Measurements from ENCODE around the gene PICALM. TPM values are rescaled to one million over a fixed set of nuclear protein-coding genes. Genes with fewer than 3 reads are reported as not detected.

Gene PICALM
- total and polyA plus RNA-seq, 2 donors (not counting 3 experiments of a cell fraction or from before 2014, with no cell fraction given), result 181 to 202 TPM

- dilution Hi-C loops (cut with MboI; ENCODE audit: extremely low pct_ligation_motif_present, low sequenced_read_pairs) (no loop called here), intact Hi-C loops (cut with micrococcal nuclease) (no loop called here)
- Histone ChIP-seq H3K4me2 (ENCODE audit: insufficient read depth, low read length) (no peak overlapping the region), H3K9me1 (replicated peaks; ENCODE audit: control insufficient read depth, extremely low read depth, insufficient read depth, low read length) (no peaks in the 10 kb centered on the region), H3K27me3 (ENCODE audit: control insufficient read depth in 2 of 2, insufficient read depth in 2 of 2, low read length in 2 of 2) (no peaks in the 10 kb centered on the region), H3K36me3 (ENCODE audit: control insufficient read depth in 2 of 2, extremely low read depth in 1 of 2, insufficient read depth in 2 of 2, low read length in 2 of 2) (no peaks in the 10 kb centered on the region), H3K9ac (replicated peaks; ENCODE audit: extremely low read depth, insufficient read depth, low read length) (no peak overlapping the region), H3K4me3 (replicated peaks in 1 of 3; ENCODE audit: insufficient read depth in 1 of 3, low read depth in 1 of 3, low read length in 3 of 3) (no peak overlapping the region), H4K20me1 (replicated peaks; ENCODE audit: control insufficient read depth, extremely low read depth, insufficient read depth, low read length) (no peaks in the 10 kb centered on the region), H3K4me1 (ENCODE audit: control insufficient read depth, extremely low read depth, insufficient read depth, low read length) (peaks cover 13% of the 10 kb centered on the region), H3K27ac (ENCODE audit: insufficient read depth, low read depth, low read length) (no peak overlapping the region), H3K79me2 (ENCODE audit: control insufficient read depth, insufficient read depth, low read length) (peaks cover 17% of the 10 kb centered on the region), H3K9me3 (replicated peaks; ENCODE audit: control insufficient read depth, insufficient read depth, low read length) (no peaks in the 10 kb centered on the region), H2AFZ (ENCODE audit: low read depth, low read length) (no peak overlapping the region)
- TF ChIP-seq POLR2A (IDR thresholded peaks at IDR 0.05; ENCODE audit: low read depth, low read length), result no peak
- TF ChIP-seq CTCF (IDR thresholded peaks at IDR 0.05; ENCODE audit: extremely low read depth in 1 of 2, insufficient read depth in 1 of 2, low read depth in 1 of 2, low read length in 2 of 2), result no peak
- TF ChIP-seq JUN (IDR thresholded peaks at IDR 0.05; ENCODE audit: borderline replicate concordance, insufficient read depth, insufficient read length, low read depth), result no peak
- no peak for TF ChIP-seq POLR2AphosphoS5 (IDR thresholded peaks at IDR 0.05; ENCODE audit: insufficient read depth, low read depth, low read length)
- no peak for TF ChIP-seq MAX (IDR thresholded peaks at IDR 0.05; ENCODE audit: insufficient read depth, insufficient read length)
- TF ChIP-seq FOS (IDR thresholded peaks at IDR 0.05; ENCODE audit: borderline replicate concordance, insufficient read depth, low read length), result no peak
- TF ChIP-seq EZH2 (IDR thresholded peaks at IDR 0.05; ENCODE audit: borderline replicate concordance, low read depth, low read length, severe bottlenecking), result no peak
- TF ChIP-seq GATA2 (IDR thresholded peaks at IDR 0.05; ENCODE audit: insufficient read depth, insufficient read length, low read depth, low read length), result no peak
- TF ChIP-seq MYC (IDR thresholded peaks at IDR 0.05; ENCODE audit: low read depth, low read length), result no peak
- ChIA-PET CTCF (no interaction called here), POLR2A (no interaction called here)
- no TSS peak for BruUV-seq (replicated peaks)
- no peak for FAIRE-seq
- DNase-seq (ENCODE audit: low read depth, low spot score), result no peak
Measured at GRCh38 chr11:86072211-86072610, 3.3 kb upstream of the PICALM start.

Measured in endothelial cell of umbilical vein (primary cell).